Panc1 (cell line): ENCODE results near the gene MRPS7. TPM values are rescaled to one million over a fixed set of nuclear protein-coding genes. Genes with fewer than 3 reads are reported as not detected.
"Not testable (repeated sequence)": the region's sequence is repeated elsewhere in the genome, so short reads cannot be mapped to it uniquely, and the experiment has no call there.

Experiments
- ATAC-seq: fragments of 200-7000 bp; cut with Tn5 transposase; 2 replicates; pipeline ENCODE4 v1.9.1; 2020; ENCODE audit warnings: mild to moderate bottlenecking, moderate library complexity
- BruUV-seq: library from RNA; stranded (reverse); fragments of 400-500 nt; replicated peaks from 2 replicates; lab custom pipeline; 2021; lab: Mats Ljungman, UMichigan
- CTCF ChIA-PET: fragments of 300-600 bp; sonication (Branson Sonifier 250); formaldehyde crosslinking; loops from one replicate; lab custom pipeline; 2022; ENCODE audit warnings: antibody characterized with exemption; lab: Charles Lee
- POLR2A ChIA-PET: fragments of 300-600 bp; sonication (Branson Sonifier 250); formaldehyde crosslinking; loops from one replicate; lab custom pipeline; 2022; ENCODE audit warnings: antibody characterized with exemption; lab: Charles Lee
- DNase-seq: peaks from one replicate; pipeline ENCODE4 v3.0.0-alpha.2; 2010; ENCODE audit warnings: low read depth, low spot score
- H3K27ac ChIP-seq: 2 replicates; pipeline ENCODE4 v1.5.1; 2011; ENCODE audit warnings: mild to moderate bottlenecking, low read length, inconsistent platforms
- H3K27me3 ChIP-seq: fragments of 200-500 bp; sonication (Bioruptor generic); 2 replicates; pipeline ENCODE4 v1.6.0; 2014; ENCODE audit warnings: low read length, inconsistent platforms; ENCODE audit not compliant: control insufficient read depth, insufficient read depth
- H3K36me3 ChIP-seq: fragments of 200-500 bp; sonication (Bioruptor generic); 2 replicates; pipeline ENCODE4 v1.5.1; 2014; ENCODE audit warnings: inconsistent platforms, mild to moderate bottlenecking, low read length, moderate library complexity; ENCODE audit not compliant: control insufficient read depth, insufficient read depth
- H3K4me1 ChIP-seq: 2 replicates; pipeline ENCODE4 v1.5.1; 2011; ENCODE audit warnings: inconsistent platforms, mild to moderate bottlenecking, low read length, moderate library complexity; ENCODE audit not compliant: control insufficient read depth, insufficient read depth
- H3K4me3 ChIP-seq, 2 experiments: 2 replicates each; pipeline ENCODE4 v1.5.1; 2011 to 2012; ENCODE audit warnings: low read depth in 2 of 2, low read length in 2 of 2, mild to moderate bottlenecking in 2 of 2, inconsistent platforms in 1 of 2, moderate library complexity in 1 of 2
- H3K9me3 ChIP-seq: fragments of 200-500 bp; sonication (Bioruptor generic); 2 replicates; pipeline ENCODE4 v1.5.1; 2014; ENCODE audit warnings: low read depth, mild to moderate bottlenecking, inconsistent platforms, low read length, moderate library complexity; ENCODE audit not compliant: control insufficient read depth, insufficient read depth
- CTCF ChIP-seq: fragments of 450-650 bp; IDR thresholded peaks from 2 replicates; pipeline ENCODE4 v1.5.1; 2017; ENCODE audit warnings: mild to moderate bottlenecking
- POLR2AphosphoS5 ChIP-seq: IDR thresholded peaks from 2 replicates; pipeline ENCODE4 v1.6.1; 2012; ENCODE audit warnings: mild to moderate bottlenecking, low read depth, low read length, moderate library complexity
- REST ChIP-seq, 2 experiments: IDR thresholded peaks; 2 replicates each; pipeline ENCODE4 v1.6.1; 2011 to 2012; ENCODE audit warnings: low read depth in 2 of 2, control low read depth in 1 of 2, low read length in 1 of 2, mild to moderate bottlenecking in 1 of 2, moderate library complexity in 1 of 2; ENCODE audit not compliant: insufficient read depth in 1 of 2
- SIN3A ChIP-seq: IDR thresholded peaks from 2 replicates; pipeline ENCODE4 v1.6.1; 2012; ENCODE audit warnings: low read depth, mild to moderate bottlenecking, low read length, moderate library complexity, borderline replicate concordance; ENCODE audit not compliant: insufficient read depth
- TCF7L2 ChIP-seq: IDR thresholded peaks from 2 replicates; pipeline ENCODE4 v1.6.1; 2011; ENCODE audit warnings: mild to moderate bottlenecking, low read depth, low read length, inconsistent platforms
- in situ Hi-C: cut with HindIII; loops from 2 replicates; pipeline ENCODE4 v1.10.0; 2016; ENCODE audit warnings: low sequenced_read_pairs, low pct_unique_long_range_greater_than_20kb
- intact Hi-C: fragments of 100-400 bp; cut with micrococcal nuclease; formaldehyde crosslinking; loops from one replicate; pipeline ENCODE4 v1.10.0; 2022; ENCODE audit not compliant: unreplicated experiment
- total RNA-seq: library from RNA; stranded (reverse); gene quantifications from one replicate; pipeline ENCODE4 v1.2.1, GENCODE V29; 2021; ENCODE audit not compliant: unreplicated experiment

Gene MRPS7
- total RNA-seq, 1 experiment from 2014 or later, result 85.0 TPM

- ATAC-seq (no peak), DNase-seq (no peak)
- Histone ChIP-seq H3K4me3 (no peak overlapping the region), H3K36me3 (no peaks in the 10 kb centered on the region), H3K9me3 (no peaks in the 10 kb centered on the region), H3K27ac (no peak overlapping the region), H3K4me1 (no peaks in the 10 kb centered on the region), H3K27me3 (no peaks in the 10 kb centered on the region)
- intact Hi-C loops (no loop called here), in situ Hi-C loops (no loop called here)
- ChIA-PET CTCF (interaction anchor here (0.6 to 0.7 kb wide), 3 partner anchors 10 to 182 kb away, joined by 3 to 7 read pairs (median 4); no protein-coding TSS in a partner anchor), POLR2A (interaction anchor here (0.7 kb wide), 1 partner anchor 104 kb away, joined by 3 read pairs; no protein-coding TSS in a partner anchor)
- TF ChIP-seq TCF7L2, result no peak
- TF ChIP-seq CTCF, result no peak
- no peak for TF ChIP-seq SIN3A
- no peak for TF ChIP-seq REST (IDR thresholded peaks at IDR 0.05; ENCODE audit: insufficient read depth in 1 of 2, low read depth in 2 of 2, low read length in 1 of 2)
- no peak for TF ChIP-seq POLR2AphosphoS5
- no TSS peak for BruUV-seq
Observed at GRCh38 chr17:75252039-75252816, 9.5 kb upstream of the MRPS7 start.

DNA sequence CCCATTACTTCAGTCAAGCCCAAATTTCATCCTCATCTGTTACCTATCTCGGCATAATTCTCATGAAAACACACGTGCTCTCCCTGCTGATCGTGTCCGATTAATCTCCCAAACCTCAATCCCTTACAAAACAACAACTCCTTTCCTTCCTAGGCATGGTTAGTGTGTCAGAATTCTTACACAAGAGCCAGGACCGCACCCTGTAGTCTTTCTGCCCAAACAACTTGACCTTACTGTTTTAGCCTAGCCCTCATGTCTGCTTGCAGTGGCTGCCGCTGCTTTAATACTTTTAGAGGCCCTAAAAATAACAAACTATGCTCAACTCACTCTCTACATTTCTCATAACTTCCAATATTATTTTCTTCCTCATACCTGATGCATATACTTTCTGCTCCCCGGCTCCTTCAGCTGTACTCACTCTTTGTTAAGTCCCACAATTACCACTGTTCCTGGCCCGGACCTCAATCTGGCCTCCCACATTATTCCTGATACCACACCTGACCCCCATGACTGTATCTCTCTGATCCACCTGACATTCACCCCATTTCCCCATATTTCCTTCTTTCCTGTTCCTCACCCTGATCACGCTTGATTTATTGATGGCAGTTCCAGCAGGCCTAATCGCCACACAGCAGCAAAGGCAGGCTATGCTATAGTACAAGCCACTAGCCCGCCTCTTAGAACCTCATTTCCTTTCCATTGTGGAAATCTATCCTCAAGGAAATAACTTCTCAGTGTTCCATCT is 5.6 kb upstream of the MRPS7 start:
- H3K4me1 ChIP-seq, H3K9me3 ChIP-seq, H3K27me3 ChIP-seq, ATAC-seq, POLR2A ChIA-PET, H3K36me3 ChIP-seq, CTCF ChIA-PET, H3K4me3 ChIP-seq, H3K27ac ChIP-seq, BruUV-seq, intact Hi-C loops, DNase-seq, in situ Hi-C loops: not testable (repeated sequence)

- H3K4me3 ChIP-seq, intact Hi-C loops, POLR2A ChIA-PET, H3K27ac ChIP-seq, H3K4me1 ChIP-seq, BruUV-seq, H3K9me3 ChIP-seq, DNase-seq, H3K36me3 ChIP-seq, H3K27me3 ChIP-seq, in situ Hi-C loops, ATAC-seq, CTCF ChIA-PET: not testable (repeated sequence)
Observed at GRCh38 chr17:75257228-75257627, 4.5 kb upstream of the MRPS7 start.
